LHCN-M2 (cell line): Measurements from ENCODE around the gene NMU. TPM values are rescaled to one million over a fixed set of nuclear protein-coding genes. Genes with fewer than 3 reads are reported as not detected.
"Not testable (repeated sequence)": the region's sequence is repeated elsewhere in the genome, so short reads cannot be mapped to it uniquely, and the experiment has no call there.

Experiments
- DNase-seq: peaks from one replicate; pipeline ENCODE4 v3.0.0-alpha.2; 2012; ENCODE audit warnings: low read depth
- total RNA-seq: library from RNA; depleted of rRNA; stranded (reverse); fragments of >200 nt; gene quantifications from 2 replicates; pipeline ENCODE4 v1.2.3, GENCODE V29; 2014

The NMU gene
- total RNA-seq, 1 experiment from 2014 or later, result 0.34 TPM

DNA sequence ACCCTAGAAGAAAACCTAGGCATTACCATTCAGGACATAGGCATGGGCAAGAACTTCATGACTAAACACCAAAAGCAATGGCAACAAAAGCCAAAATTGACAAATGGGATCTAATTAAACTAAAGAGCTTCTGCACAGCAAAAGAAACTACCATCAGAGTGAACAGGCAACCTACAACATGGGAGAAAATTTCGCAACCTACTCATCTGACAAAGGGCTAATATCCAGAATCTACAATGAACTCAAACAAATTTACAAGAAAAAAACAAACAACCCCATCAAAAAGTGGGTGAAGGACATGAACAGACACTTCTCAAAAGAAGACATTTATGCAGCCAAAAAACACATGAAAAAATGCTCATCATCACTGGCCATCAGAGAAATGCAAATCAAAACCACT lies 12.0 kb downstream of the NMU start:
- not testable (repeated sequence) for DNase-seq

DNA sequence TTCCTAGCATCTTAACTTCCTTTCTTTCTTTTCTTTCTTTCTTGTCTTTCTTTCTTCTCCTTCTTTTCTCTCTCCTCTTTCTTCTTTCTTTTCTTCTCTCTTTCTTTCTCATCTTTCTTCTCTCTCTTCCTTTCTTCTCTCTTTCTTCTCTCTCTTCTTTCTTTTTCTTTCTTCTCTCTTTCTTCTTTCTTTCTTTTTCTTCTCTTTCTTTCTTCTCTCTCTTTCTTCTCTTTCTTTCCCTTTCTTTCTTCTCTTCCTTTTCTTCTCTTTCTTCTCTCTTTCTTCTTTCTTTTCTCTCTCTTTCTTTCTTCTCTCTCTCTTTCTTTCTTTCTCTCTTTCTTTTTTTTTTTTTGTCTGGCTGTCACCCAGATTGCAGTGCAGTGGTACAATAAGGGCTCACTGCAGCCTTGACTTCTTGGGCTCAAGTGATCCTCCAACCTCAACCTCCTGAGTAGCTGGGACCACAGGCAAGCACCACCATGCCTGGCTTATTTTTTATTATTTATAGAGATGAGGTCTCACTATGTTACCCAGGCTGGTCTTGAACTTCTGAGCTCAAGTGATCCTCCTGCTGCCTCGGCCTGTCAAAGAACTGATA lies 17.5 kb downstream of the NMU start:
- DNase-seq, result no peak

DNA sequence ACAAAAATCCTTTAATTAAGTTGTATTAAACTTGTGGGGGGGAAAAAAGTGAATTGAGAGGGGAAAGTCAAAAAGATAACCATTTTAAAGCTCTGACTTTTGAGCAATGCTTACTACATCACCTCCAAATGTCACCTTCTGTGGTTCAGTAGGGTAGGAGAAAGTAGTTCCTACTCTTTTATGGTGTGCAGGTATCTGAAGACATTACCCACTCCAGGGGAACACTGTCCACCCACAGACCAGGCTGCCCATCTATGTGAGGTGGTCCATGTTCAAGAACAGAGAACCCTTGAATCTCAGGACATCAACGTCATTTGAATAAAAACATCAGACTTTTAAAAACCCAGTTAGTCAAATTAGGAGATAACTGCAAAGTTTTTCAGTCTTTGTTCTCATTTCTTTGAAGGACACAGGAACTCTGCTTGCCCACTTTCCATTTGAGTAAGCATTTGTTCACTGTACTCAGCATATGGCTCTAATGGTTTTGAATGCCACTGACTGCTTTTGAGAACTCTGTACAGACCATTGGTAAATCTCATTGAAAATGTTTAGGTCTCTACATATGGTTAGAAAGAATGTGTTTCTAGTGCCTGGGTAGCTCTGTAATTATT lies 18.4 kb downstream of the NMU start:
- DNase-seq, result no peak

DNA sequence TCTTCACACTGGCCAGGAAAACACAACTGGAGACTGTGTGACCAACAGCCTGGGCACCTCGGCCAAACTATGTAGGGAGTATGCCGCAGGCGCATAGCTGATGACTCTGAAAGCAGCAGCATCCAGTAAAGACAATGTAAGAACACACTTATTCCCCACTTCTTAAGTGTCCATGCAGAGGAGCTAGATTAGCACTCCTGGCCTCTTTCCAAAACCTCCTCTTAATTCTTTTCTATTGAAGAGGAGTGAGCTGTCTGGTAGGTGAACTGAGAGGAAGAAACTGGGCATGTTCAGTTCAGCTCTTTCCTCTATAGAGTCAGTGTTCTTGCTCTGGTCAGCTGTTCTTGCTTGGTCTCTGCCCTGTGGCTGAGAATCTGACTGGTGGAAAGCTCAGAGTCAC lies 21.1 kb downstream of the NMU start:
- no peak for DNase-seq

DNA sequence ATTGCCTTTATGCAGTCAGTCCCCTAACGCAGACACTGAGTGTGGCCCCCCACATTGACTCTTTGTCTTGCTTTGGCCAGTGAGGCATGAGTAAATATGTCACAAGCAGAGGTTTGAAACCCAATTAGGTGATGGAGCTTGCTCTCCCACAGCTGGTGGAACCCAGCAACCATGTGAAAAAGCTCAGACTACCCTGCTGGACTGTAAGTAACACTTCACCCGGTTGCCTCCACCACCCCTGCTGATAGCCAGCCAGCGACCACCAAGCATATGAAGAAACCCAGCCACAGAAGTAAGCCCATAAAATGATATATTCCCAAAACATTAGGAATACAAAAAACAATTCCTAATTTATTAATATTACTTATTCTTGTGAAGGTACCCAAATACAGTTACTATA lies 22.5 kb downstream of the NMU start:
- no peak for DNase-seq

DNA sequence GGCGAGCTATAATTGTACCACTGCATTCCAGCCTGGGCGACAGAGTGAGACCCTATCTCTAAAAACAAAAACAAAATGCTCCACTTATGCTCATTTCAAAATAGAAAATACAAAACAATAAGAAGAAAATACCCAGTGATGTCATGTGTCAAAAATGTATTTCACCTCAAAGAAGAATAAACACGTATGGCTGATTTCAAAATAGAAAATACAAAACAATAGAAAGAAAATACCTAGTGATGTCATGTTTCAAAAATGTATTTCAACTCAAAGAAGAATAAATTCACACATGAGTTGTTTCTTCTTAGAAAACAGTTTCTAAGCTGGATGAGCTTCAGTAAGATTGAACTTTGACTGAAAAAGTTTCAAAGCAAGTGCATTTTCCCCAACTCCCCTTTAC lies 23.8 kb downstream of the NMU start:
- DNase-seq, result no peak

DNA sequence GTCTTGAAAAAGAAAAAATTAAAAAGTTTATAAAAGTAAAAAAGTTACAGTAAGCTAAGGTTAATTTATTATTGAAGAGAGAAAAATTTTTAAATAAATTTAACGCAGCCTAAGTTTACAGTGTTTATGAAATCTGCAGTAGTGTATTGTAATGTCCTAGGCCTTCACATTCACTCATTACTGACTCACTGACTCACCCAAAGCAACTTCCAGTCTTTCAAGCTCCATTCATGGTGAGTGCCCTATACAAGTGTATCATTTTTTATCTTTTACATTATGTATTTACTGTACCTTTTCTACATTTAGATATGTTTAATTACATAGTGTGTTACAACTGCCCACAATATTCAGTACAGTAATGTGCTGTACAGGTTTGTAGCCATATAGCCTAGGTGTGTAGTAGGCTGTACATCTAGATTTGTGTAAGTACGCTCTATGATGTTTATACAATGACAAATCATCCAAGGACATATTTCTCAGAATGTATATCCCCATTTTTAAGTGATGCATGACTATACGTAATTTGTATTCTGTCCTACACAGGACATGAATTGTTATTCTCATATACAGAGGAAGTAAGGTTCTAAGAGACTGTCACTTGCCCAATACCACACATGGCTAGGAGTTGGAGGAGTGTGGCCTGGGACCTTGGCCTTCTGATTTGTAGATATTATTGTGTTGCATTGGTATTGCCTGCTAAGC lies 24.6 kb downstream of the NMU start:
- DNase-seq, result no peak

DNA sequence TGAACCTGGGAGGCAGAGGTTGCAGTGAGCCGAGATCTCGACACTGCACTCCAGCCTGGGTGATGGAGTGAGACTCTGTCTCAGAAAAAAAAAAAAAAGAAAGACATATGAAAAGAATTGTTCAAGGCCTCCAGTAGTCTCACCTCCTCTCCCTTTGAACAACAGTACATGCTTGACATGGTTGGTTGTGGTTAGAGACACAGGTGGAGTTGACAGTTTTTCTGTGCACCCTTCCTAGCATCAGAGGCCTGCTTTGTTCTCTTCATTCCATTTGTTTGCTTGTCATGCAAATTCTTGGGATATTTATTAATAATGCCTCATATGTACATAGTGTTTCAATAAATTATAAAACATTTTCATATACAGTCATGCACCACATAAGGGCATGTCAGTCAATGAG lies 25.7 kb downstream of the NMU start:
- DNase-seq, result peak; percentile 7

DNA sequence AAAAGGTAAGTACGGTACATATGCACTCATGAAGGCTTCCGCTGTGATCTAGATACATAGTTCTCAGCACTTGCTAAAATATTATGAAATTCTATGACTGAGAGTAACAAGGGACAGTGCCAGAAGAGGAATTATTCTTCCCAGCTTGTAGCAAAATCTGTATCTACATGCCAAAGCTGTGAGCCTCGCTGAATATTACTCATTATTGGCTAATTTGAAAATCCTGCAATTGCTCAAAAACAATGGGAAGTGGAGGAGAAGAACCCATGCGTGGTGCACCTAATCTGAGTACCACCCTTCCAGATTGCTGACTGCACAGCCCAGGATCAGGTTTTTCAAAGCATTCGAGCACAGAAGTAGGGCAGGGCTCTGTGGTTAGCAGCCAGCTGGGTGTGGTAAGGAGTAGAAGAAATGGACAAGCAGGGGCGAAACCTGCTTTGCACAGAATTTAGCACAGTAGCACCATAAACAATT lies 26.7 kb downstream of the NMU start:
- peak; percentile 71 for DNase-seq

DNA sequence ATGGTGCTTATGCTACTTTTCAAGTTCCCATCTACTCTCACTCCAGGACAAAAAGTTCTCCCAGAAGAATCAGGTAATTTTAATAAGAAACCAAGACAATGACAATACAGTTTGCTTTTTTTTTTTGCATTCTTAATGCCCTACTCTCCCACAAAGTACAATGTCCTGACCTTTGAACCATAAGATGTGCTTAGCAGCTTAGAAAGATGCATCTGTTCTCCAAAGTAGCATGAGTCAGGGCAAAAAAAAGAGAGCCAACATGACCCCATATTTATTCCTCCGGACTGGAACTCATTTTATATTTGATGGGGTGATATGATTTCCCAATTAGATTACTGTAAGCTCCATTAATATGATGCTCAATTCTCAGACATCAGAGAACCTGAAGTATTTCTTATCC lies 27.5 kb downstream of the NMU start:
- DNase-seq, result peak; percentile 81

DNA sequence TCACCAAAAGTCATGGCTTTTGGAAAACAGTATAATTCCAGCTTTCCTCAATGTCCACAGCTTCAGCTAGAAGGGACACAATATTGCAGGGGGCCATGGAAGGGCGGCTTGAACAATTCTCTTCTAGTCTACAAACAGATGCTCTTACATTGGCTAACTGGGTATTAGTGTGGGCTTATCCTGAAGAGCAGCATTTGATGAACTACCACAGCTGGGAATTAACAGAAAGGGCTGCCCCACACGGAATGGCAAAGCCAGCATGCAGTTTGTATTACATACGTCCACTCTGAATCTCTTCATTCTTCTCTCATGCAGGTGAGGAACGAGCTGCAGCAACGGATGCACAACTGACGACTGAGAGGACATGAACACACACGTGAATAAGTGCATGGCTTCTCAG lies 31.1 kb downstream of the NMU start:
- peak; percentile 40 for DNase-seq

DNA sequence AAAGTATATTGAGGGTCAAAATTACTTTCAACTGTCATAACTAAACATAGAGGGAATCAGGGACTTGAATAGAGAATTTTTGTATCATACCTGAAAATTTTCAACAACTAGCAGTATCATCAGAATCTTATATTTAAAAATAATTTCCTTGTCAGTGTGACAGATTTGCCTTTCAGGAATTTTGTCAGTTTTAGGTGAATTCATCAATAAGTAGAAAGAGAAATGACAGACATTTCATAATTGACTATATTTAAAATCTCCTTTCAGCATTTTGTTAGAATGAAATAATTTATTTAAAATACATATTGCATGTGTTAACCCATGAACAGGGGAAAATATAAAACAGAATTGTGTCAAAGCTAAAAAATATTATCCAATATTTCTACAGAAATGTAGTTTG lies 35.5 kb downstream of the NMU start:
- no peak for DNase-seq

DNA sequence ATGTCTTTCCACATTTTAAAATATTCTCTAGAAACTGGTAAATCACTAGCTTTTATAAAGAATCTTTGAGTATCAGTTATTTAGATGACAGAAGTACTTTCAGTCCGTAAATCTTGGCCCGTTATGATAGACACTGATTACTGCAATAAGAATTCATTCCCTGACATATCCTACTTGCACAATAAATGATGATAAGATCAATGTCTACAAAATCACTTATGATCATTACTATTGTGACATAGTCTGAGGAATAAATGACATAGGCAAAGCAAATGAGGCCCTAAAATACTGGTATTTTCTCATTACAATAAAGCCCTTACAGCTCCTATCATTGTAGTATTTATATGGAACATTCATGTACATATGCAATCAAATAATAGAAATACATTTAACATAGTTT lies 37.5 kb downstream of the NMU start:
- no peak for DNase-seq

DNA sequence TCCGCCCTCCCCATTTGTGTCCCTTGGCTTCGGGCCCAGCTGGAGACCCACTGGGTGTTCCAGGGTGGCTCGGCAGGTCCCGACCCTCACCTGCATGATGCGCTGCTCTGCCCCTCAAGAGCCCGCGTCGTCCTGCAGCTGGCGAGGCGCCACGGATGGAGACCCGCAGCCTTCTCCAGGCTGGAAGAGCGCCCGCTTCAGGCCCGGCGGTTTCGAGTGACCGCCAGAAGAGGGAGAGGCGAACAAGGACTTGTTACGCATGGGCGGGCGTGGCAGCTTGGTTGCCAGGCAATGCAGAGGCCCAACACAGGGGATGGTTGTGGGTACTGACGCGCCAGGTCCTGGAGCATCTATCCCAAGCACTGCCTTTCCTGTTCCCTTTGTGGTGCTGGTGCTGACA lies 44.1 kb downstream of the NMU start, which contains the start of gene PDCL2:
PDCL2 (minus strand) TSS at position 232 of the 400 bp plus-strand sequence; CDS start at position 96, 136 bp downstream.
- no peak for DNase-seq

DNA sequence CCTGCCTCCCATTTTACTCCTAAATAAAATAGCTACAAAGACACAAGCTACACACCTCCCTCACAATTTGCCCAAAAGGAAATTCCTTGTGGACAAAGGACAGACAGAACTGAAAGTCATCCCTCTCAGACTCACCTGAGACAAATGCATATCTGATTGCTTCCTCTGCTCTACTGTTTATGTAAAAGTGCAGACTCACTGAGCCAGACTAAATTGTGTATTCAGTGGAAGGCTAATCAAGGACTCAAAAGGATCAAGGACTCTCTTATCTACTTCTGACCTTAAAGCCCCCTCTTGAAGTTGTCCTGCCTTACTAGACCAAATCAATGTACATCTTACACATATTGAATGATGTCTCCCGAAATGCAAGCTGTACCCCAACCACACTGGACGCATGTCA lies 47.9 kb downstream of the NMU start:
- no peak for DNase-seq

DNA sequence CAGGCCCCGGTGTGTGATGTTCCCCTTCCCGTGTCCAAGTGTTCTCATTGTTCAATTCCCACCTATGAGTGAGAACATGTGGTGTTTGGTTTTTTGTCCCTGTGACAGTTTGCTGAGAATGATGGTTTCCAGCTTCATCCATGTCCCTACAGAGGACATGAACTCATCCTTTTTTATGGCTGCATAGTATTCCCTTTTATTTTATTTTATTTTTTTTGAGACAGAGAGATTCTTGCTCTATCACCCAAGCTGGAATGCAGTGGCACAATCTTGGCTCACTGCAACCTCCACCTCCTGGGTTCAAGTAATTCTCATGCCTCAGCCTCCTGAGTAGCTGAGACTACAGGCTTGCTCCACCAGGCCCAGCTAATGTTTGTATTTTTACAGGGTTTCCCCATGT lies 53.3 kb downstream of the NMU start:
- not testable (repeated sequence) for DNase-seq

DNA sequence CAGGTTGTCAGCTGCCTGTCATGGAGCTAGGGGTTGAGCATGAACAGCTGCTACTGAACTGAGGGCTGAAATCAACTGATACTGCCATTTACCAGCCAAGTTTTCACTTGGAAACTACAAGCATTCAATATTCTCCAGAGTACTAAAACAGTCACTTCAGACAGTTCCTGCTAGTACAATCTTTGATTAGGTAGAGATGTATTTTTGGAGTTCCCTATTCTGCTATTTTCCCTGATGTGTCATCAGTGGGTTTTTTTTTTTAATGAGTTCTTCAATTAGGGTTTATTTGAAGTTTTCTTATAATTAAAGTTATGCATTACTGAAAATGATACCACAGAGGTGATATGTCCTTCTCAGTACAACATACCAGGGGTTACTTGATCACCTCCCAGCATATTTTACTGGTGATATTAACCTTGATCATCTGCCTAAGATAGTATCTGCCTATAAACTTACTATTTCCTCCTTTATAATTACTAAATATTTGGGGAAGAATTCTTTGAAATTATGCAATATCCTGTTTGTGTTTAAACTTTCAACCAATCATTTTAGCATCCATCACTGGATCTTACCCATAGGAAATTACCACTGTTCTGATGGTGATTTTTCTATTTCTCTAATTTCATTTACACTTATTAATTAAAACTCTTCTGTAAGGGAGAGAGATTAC lies 57.6 kb downstream of the NMU start:
- DNase-seq, result no peak

DNA sequence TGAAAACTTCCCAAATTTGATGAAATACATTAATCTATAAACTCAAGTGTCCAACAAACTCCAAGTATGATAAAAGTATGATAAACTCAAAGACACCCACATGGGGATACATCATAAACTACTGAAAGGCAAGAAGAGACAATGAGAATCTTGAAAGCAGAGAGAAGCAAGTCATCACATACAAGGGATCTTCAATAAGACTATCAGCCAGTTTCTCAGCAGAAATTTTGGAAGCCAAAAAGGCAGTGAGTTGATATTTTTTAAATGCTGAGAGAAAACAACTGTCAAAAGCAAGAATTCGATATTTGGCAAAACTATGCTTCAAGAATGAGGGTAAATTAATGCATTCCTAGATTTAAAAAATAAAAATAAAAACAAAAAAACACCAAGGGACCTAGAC lies 60.6 kb downstream of the NMU start:
- DNase-seq, result no peak

DNA sequence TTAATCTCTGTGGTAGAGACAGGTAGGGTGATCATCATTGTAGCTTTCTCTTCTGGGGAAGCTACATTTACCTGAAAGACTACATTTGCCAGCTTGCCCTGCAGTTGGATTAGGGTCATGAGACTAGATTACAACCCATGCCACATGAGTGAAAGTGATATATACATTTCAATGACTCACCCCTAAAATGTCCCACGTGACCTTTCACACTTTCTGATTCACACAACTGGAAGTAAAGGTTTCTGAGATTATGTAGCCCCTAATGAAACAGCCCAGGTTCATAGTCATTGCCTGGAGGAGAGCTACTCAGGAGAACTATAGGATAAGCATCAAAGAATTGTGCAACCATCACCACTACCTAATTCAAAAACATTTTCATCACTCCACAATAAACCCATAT lies 61.8 kb downstream of the NMU start:
- DNase-seq, result no peak

DNA sequence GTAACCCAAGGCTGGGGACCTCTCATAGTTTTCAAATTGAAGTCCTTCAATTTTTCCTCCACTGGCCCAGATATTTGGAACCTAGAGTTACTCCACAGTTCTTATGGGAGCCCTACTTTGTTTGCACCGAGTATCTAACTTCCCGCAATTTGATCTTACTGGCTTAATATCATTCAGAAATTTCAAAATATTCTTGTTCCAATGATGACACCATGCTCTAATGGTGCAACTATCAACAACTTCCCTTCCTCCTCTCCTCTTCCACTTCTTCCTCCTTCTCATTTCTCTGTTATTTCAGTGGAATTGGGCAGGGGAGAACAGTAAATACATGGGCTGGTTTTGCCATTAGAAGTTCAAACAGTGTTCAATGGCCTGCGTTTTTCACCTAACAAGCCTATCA lies 64.3 kb downstream of the NMU start:
- no peak for DNase-seq

DNA sequence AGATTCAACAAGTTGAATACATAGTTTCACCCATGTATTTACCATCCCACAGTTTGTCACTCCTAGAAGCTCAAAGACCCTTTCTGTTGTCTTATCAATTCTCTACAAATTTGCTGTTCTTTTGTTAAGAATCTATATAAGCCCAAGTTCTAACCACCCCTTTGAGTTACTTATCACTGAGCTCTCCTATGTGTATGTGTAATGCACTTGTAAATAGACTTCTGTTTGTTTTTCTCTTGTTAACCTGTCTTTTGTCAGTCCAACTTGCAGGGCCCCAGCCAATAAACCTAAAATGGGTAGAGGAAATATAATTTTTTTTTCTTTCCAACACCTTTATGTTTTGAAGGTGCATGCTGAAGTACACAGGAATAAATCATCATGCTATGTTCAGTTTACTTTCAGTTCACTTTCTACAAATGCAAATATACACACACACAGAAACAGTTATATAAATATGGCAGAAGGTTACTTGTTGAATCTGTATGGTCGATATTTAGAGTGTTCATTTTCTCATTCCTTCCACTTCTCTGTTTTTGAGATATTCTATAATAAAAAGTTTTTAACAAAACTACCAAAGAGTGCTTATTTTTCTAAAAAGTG lies 67.1 kb downstream of the NMU start:
- no peak for DNase-seq

DNA sequence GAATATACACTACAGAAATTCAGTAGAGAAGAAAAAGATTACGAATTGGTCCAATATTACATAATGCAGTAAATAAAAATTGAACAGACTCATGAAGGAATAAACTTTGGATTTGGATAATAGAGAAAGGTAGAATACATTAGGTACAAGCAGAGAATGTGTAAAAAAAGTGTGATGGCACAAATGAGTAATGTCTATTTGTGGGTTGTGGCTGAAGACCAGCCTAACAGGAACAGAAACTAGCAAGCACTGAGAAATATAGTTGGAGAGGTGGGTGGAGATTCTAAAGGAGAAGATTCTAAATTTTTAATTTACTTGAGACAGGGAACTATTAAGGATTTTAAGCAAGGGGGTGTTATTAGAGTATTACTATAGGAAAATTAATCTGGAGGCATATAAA lies 74.2 kb downstream of the NMU start:
- DNase-seq, result no peak
